ENCODE data around the gene CCDC32.

DNA sequence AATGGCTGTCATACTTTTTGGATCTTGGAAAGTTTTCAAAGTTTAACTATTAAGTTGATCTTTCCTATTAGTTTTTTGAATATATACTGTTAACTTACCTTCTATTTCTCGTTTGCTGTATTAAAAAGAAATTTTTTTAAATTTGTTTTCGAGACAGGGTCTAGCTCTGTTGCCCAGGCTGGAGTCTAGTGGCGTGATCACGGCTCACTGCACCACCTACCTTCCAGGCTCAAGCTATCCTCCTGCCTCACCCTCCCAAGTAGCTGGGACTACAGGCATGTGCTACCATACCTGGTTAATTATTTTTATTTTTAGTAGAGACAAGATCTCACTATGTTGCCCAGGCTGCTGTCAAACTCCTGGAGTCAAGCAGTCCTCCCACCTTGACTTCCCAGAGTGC, 33.8 kb upstream of the CCDC32 start:
- TF ChIP-seq, protein P1, sequence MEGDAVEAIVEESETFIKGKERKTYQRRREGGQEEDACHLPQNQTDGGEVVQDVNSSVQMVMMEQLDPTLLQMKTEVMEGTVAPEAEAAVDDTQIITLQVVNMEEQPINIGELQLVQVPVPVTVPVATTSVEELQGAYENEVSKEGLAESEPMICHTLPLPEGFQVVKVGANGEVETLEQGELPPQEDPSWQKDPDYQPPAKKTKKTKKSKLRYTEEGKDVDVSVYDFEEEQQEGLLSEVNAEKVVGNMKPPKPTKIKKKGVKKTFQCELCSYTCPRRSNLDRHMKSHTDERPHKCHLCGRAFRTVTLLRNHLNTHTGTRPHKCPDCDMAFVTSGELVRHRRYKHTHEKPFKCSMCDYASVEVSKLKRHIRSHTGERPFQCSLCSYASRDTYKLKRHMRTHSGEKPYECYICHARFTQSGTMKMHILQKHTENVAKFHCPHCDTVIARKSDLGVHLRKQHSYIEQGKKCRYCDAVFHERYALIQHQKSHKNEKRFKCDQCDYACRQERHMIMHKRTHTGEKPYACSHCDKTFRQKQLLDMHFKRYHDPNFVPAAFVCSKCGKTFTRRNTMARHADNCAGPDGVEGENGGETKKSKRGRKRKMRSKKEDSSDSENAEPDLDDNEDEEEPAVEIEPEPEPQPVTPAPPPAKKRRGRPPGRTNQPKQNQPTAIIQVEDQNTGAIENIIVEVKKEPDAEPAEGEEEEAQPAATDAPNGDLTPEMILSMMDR (IDR thresholded peaks at IDR 0.05) = no peak
- TF ChIP-seq POLR2A (IDR thresholded peaks at IDR 0.05) = no peak

All from uterus (tissue), 2 donors.